PC-9 (cell line): ENCODE measurements around the gene CKAP2L.

ENCODE experiments used
- CTCF ChIP-seq: fragments of 200-600 bp; sonication (generic); conservative IDR thresholded peaks from 2 replicates; pipeline ENCODE4 v1.6.1; 2017; ENCODE audit warnings: mixed run types, antibody characterized with exemption, mild to moderate bottlenecking, moderate library complexity
- EZH2 ChIP-seq: fragments of 200-600 bp; sonication (generic); IDR thresholded peaks from 2 replicates; pipeline ENCODE4 v1.8.0; 2017; ENCODE audit warnings: antibody characterized with exemption, low read depth

GRCh38 chr2:112811841-112812306, 47.5 kb upstream of the CKAP2L start:
- TF ChIP-seq CTCF (no peak), EZH2 (no peak)
